ENCODE data around the gene CHAF1A. TPM values are rescaled to one million over a fixed set of nuclear protein-coding genes. Genes with fewer than 3 reads are reported as not detected.
A peak's percentile ranks its signal among the peaks of the same experiment; 100 is the strongest.

Gene CHAF1A
- total RNA-seq, 4 donors from 2014 or later: 9.0 to 25.9 (median 12.6) TPM

DNA sequence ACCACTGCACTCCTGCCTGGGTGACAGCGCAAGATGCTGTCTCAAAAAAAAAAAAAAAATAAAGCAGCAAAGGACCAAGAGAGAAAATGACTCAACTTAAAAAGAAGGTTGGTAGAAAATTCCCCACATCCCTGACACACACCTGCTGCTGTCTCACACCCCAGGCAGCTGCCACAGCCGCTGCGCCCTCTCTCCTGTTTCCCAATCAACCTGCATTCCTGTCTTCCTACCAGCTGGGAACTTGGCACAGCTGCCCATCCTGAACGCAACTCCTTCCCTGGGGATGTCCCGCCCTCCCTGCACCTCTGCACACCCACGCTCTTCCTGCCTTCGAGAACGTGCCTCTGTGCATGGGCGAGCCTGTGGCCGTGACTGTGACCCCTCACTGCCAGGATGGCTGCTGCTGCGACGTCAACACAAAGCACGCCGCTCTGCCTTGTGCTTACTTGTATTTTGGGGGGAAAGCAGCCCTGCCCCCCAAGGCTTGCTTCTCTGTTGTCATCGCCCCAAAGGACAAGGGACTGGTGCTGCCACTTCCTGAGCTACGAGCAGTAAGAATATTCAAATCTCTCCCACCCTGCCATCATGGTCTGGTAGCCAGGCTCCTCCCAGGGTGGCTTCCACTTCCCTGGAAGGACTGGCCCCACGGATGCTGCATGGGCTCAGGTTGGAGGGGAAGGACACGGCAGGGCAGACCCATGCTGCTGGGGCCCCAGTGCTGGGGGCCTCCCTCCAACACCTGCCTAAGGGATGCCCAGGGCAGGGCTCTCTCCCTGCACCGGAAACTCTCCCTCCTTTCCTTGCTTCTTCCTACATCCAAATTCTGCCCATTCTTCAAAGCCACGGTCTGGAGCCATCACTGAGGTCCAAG, 22.8 kb upstream of the CHAF1A start:
- intact Hi-C loops (cut with DNase I; ENCODE audit: low total_unique reads): no loop called here
- 31 to 46% methylated on average over 20 of the region's 20 CpGs for WGBS, 2 donors
- TF ChIP-seq, protein P1, sequence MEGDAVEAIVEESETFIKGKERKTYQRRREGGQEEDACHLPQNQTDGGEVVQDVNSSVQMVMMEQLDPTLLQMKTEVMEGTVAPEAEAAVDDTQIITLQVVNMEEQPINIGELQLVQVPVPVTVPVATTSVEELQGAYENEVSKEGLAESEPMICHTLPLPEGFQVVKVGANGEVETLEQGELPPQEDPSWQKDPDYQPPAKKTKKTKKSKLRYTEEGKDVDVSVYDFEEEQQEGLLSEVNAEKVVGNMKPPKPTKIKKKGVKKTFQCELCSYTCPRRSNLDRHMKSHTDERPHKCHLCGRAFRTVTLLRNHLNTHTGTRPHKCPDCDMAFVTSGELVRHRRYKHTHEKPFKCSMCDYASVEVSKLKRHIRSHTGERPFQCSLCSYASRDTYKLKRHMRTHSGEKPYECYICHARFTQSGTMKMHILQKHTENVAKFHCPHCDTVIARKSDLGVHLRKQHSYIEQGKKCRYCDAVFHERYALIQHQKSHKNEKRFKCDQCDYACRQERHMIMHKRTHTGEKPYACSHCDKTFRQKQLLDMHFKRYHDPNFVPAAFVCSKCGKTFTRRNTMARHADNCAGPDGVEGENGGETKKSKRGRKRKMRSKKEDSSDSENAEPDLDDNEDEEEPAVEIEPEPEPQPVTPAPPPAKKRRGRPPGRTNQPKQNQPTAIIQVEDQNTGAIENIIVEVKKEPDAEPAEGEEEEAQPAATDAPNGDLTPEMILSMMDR (IDR thresholded peaks at IDR 0.05): no peak
- no peak for TF ChIP-seq POLR2A (IDR thresholded peaks at IDR 0.05)
- no peak overlapping the region for H3K4me3 ChIP-seq (ENCODE audit: low read depth, poor library complexity, severe bottlenecking)
- peak; percentile 68 to 89 for DNase-seq (ENCODE audit: low spot score in 2 of 2)

DNA sequence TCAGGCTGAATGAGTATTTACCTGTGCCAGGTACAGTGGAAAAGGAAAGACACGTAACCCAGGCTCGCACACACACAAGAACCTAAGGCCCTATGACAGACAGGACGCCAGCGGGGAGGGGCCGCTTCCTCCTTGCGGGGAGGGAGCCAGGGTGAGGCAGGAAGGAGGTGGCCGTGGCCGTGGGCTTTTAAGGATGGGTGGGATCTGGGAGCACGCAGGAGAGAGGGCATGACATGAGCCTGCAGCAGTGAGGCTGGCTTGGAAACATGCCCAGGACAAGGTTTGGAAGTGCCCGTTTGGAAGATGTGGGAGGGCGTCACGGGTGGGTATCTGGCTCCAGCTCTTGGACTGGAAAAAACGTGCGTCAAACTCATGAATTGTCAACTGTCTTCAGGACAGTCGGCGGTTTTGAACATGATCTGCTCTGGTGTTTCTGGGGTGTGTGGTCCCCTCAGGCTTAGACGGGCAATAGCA, 22.1 kb upstream of the CHAF1A start:
- WGBS, 2 donors: 13 to 15% methylated on average over 17 of the region's 17 CpGs
- intact Hi-C loops (cut with DNase I; ENCODE audit: low total_unique reads): no loop called here
- TF ChIP-seq, protein P1 (IDR thresholded peaks at IDR 0.05): no peak
- no peak for TF ChIP-seq POLR2A (IDR thresholded peaks at IDR 0.05)
- peak in 1 of 2 donors; percentile 92 for DNase-seq (ENCODE audit: low spot score in 2 of 2)
- no peak overlapping the region for H3K4me3 ChIP-seq (ENCODE audit: low read depth, poor library complexity, severe bottlenecking)

DNA sequence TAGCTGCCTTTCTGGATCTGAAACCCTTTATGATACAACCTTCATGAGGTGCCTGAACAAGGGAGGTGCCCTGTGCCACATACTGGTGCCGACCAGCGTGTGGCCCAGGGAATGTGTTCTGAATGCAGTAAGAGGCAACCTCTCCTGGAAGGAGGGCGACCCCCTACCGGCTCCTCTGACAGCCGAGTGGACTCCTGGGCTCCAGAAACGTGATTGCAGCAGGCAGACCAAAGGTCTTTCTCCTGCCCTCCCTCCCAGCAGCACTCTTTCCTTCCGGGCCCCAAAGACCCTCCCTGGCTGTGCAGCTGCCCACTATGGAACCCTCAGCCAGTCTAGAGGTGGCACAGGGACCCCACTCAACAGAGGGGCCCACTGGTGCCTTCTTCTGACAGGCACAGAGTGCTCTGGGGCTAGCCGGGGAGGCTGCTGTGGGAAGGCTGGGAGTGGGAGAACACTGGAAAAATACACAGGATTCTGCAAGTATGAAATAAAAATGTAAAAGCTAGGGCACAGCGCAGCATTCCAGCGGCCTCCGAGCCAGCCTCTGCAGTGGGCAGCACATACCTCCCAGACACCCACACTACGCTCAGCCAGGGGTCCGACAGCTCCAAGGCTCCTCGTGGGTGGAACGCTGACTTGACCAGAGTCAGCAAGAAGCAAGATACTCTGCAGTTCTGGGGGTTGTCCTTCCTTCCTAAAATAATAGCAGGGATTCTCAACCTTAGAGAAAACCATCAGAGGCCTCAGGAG, 17.0 kb upstream of the CHAF1A start:
- H3K4me3 ChIP-seq (ENCODE audit: low read depth, poor library complexity, severe bottlenecking): no peak overlapping the region
- DNase-seq (ENCODE audit: low spot score in 2 of 2): no peak
- TF ChIP-seq, protein P1 (IDR thresholded peaks at IDR 0.05): no peak
- TF ChIP-seq POLR2A (IDR thresholded peaks at IDR 0.05): no peak
- intact Hi-C loops (cut with DNase I; ENCODE audit: low total_unique reads): no loop called here
- WGBS, 2 donors: 90 to 91% methylated on average over 13 to 15 of the region's 15 CpGs

DNA sequence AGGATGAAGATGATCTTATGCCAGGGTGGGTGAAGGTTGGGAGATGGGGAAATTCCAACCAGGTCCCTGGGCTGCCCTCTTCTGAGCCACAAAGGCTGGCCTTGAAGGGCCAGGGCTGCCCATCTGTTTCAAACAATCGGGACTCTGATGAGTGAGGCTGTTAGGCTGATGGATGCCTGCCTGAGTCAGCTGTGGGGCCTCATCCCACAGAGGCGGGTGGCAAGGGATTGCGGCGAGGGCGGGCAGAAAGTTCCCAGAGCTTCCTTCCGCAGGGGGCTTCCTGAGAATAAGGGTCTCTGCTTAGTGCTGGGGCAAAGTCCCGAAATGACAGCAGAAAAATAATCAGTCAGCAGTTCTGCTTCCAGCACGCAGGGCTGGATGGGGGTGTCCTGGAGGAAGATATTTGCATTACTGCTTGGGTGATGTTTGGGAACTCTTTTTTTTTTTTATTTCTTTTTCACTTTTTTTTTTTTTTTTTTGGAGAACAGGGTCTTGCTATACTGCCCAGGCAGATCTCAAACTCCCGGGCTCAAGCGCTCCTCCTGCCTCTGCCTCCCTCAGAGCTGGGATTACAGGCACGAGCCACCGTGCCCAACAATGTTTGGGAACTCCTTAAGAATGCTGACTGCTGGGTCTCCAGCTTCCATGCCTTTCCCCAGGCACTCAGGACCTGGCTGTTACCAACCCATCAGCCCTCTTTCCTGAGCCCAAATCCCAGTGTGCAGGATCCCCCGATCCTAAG, 16.2 kb upstream of the CHAF1A start:
- intact Hi-C loops (cut with DNase I; ENCODE audit: low total_unique reads): no loop called here
- TF ChIP-seq, protein P1 (IDR thresholded peaks at IDR 0.05): no peak
- no peak for TF ChIP-seq POLR2A (IDR thresholded peaks at IDR 0.05)
- WGBS, 2 donors: 87 to 88% methylated on average over 13 of the region's 13 CpGs
- H3K4me3 ChIP-seq (ENCODE audit: low read depth, poor library complexity, severe bottlenecking): no peak overlapping the region
- DNase-seq (ENCODE audit: low spot score in 2 of 2): no peak

DNA sequence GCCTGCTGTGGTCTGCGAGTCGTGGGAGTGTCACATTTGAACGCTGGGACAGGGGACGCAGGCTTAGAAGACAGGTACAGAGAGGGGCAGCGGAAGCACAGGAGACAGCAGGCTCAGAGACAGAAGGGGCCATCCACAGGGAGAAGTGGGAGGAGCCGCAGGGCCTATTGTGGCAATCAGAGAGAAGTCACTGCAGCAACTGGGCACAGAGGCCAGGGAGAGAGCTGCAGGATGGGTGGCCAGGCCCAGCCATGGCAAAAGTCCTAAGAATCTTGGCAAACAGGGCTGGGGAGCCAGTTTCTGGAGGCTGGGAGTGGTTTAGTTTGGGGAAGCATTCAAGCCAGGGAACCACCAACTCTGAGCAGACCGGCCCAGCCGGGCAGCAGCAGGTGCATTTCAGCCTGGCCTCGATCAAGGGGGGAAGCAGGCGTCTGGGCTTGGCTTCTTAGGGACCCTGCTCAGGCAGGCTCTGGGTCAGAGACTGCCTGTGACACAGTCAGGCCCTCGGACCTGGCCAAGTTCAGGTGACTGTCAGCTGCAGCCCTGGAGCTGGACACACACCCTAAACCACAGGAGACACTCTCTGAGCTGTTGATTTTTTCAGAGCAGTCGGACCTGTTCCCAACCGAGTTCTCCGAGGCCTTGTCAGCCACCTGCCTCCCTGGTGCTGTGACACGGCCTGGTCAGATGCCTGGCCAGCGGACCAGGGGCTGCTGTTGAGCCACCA, 13.9 kb upstream of the CHAF1A start:
- WGBS, 2 donors: 44 to 63% methylated on average over 10 to 12 of the region's 16 CpGs
- intact Hi-C loops (cut with DNase I; ENCODE audit: low total_unique reads): no loop called here
- no peak for DNase-seq (ENCODE audit: low spot score in 2 of 2)
- H3K4me3 ChIP-seq (ENCODE audit: low read depth, poor library complexity, severe bottlenecking): no peak overlapping the region
- TF ChIP-seq, protein P1 (IDR thresholded peaks at IDR 0.05): no peak
- TF ChIP-seq POLR2A (IDR thresholded peaks at IDR 0.05): no peak
